Urothelium cell line (cell line): ENCODE measurements around the gene CRTC1.
A peak's percentile ranks its signal among the peaks of the same experiment; 100 is the strongest.
"Not testable (repeated sequence)": the region's sequence is repeated elsewhere in the genome, so short reads cannot be mapped to it uniquely, and the experiment has no call there.

Experiments used
- DNase-seq: peaks from one replicate; pipeline ENCODE4 v3.0.0; 2011; ENCODE audit warnings: low spot score, mixed read lengths
- FAIRE-seq: peaks from 2 replicates; lab custom pipeline; 2011; peaks lifted over from hg19 to GRCh38; lab: Jason Lieb, UNC

Gene CRTC1

GRCh38 chr19:18794029-18794313, 110.5 kb downstream of the CRTC1 start:
- FAIRE-seq (no peak), DNase-seq (no peak)

GRCh38 chr19:18794692-18795091, 111.2 kb downstream of the CRTC1 start:
- FAIRE-seq (no peak), DNase-seq (no peak)

DNA sequence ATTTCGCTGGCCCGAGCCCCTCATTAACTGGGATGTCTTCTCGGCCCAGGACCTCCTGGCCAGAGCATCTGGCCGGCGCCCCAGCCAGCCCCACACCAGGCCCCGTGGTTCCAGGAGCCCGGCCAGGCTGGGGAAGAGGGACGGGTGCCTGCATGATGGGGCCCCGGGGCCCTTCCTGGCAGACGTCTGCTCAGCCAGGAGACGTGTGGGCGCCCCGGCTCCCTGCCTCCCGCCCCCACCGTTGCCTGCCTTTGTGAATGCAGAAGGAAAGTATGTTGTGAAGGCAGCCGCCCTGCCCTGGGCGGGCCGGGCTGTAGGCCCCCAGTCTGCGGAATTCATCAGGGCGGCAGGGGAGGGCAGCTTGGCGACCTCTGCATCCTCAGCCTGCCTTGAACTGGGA, 112.1 kb downstream of the CRTC1 start:
- peak; percentile 43 for DNase-seq
- no peak for FAIRE-seq

DNA sequence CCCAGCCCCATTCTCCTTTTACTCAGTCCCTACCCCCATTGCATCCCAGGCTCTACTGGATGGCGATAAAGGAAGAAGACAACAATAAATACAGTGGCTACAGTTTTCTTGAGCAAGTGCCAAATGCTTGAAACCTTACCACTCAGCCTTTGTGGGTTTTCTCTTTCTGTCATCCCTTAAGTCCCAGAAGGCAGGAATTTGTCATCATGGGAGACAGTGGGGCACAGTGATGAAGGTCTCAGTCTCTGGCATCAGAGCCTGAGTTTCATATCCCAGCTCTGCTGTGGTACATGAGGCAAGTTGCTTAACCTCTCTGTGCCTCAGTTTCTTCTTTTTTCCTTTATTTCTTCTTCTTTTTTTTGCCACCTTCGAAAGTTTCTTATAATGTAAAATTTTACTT, 112.8 kb downstream of the CRTC1 start:
- DNase-seq (no peak), FAIRE-seq (no peak)

- DNase-seq (no peak), FAIRE-seq (no peak)
These were observed 115.2 kb downstream of the CRTC1 start for GRCh38 chr19:18798384-18799352.

DNA sequence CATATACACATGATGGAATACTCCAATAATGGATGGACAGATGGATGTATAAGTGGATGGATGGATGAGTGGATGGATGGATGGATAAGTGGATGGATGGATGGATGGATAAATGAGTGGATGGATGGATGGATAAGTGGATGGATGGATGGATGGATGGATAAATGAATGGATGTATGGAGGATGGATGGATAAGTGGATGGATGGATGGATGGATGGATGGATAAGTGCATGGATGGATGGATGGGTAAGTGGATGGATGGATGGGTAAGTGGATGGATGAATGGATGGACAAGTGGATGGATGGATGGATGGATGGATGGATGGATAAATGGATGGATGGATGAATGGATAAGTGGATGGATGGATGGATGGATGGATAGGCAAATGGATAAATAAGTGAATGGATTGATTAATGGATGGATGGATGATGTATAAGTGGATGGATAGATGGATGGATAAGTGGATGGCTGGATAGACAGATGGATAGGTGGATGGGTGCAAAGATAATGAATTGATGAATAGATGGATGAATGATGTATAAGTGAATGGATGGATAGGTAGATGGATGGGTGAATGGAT, 116.0 kb downstream of the CRTC1 start:
- FAIRE-seq (no peak), DNase-seq (no peak)

DNA sequence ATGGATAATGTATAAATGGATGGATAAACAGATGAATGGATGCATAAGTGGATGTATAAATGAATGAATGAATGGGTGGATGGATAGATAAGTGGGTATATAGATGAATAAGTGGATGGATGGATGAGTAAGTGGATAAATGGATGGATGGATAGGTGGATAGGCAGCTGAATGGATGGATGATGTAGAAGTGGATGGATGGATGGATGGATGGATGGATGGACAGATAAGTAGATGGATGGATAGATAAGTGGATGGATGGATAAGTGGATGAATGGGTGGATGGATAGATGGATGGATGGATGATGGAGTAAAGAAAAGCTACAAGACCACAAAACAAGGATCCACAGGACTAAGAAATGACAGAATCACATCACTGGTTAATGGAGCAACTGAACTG, 116.6 kb downstream of the CRTC1 start:
- FAIRE-seq (peak; percentile 62), DNase-seq (no peak)

GRCh38 chr19:18800636-18801035, 117.2 kb downstream of the CRTC1 start:
- FAIRE-seq (no peak), DNase-seq (no peak)

DNA sequence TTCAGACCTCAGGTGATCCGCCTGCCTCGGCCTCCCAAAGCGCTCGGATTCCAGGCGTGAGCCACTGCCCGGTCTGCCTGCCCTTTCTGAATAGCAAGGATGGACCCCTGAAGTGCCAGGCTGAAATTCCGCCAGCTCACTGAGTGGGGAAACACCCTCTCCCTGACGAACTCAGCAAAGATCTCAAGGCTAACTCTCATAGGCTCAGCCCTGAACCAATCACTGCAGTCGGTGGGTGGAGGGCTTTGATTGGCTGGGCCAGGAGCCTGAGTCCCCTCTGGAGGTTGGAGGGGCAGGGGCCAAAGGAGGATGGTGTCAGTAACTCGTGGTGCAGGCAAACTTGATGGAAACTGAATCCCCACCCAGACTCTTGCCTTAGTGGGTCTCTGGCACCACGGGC, 118.9 kb downstream of the CRTC1 start:
- DNase-seq (no peak), FAIRE-seq (no peak)

GRCh38 chr19:18803550-18804138, 120.2 kb downstream of the CRTC1 start:
- no peak for DNase-seq
- FAIRE-seq = no peak

- DNase-seq = no peak
- no peak for FAIRE-seq
These were observed 120.7 kb downstream of the CRTC1 start for GRCh38 chr19:18804139-18804601.

- DNase-seq (no peak), FAIRE-seq (no peak)
These were observed 121.2 kb downstream of the CRTC1 start for GRCh38 chr19:18804643-18805042.

GRCh38 chr19:18807861-18808331, 124.4 kb downstream of the CRTC1 start:
- no peak for DNase-seq
- no peak for FAIRE-seq

DNA sequence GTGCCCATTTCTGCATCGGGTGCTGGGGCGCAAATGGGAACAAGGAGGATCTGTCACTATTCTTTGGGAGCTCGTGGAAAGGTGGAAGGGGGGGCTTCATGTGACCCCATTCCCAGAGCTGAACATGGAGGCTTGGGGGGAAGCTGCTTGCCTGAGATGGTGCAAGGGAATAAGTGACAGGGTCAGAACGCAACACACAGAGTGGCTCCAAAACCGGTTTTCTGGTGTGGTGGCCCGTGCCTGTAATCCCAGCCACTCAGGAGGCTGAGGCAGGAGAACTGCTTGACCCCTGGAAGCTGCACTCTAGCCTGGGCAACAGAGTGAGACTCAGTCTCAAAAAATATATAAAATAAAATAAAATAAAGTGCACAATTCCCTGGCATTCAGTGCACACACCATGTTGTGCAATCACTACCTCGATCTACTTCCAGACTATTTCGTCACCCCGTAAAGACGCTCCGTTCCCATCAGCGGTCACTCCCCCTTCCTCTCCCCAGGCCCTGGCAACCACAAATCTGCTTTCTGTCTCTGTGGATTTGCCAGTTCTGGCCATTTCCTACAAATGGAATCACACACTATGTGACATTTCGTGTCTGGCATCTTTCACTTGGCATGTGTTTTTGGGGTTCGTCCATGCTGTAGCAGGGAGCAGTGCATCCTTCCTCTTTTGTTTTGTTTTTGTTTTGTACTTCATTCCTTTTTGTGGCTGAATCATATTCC, 125.8 kb downstream of the CRTC1 start:
- FAIRE-seq (no peak), DNase-seq (no peak)

DNA sequence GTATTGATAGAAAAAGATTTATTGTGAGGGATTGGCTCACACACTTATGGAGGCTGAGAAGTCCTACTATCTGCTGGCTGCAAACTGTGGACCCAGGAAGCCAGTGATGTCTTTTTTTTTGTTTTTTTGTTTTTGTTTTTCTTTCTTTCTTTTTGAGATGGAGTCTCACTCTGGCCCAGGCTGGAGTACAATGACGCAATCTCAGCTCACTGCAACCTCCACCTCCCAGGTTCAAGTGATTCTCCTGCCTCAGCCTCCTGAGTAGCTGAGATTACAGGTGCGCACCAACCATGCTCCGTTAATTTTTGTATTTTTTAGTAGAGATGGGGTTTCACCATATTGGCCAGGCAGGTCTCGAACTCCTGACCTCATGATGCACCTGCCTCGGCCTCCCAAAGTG, 128.2 kb downstream of the CRTC1 start:
- not testable (repeated sequence) for FAIRE-seq

DNA sequence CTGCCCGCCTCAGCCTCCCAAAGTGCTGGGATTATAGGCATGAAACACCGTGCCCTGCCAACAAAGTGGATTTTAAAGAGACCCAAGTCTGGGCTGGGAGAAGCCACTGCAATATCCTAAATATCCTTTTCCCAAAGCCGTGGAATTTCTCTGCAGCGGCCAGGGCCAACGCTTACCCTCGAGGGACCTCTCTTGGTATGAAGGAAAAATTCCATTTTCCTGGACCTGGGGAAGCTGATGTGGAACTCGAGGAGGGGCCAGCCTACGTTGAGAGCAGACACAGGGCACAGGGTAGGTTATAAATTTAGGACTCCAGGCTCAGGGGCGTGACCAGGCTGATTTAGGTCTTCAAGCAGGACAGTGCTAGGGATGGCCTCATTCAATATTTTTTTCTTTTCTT, 130.6 kb downstream of the CRTC1 start:
- FAIRE-seq (no peak), DNase-seq (no peak)

More for the DNA sequence above, 128.2 kb downstream of the CRTC1 start:
- DNase-seq = not testable (repeated sequence)

GRCh38 chr19:18815673-18816072, 132.2 kb downstream of the CRTC1 start:
- FAIRE-seq (no peak), DNase-seq (no peak)

- not testable (repeated sequence) for FAIRE-seq, DNase-seq
These were observed 133.2 kb downstream of the CRTC1 start for GRCh38 chr19:18816645-18817044.

DNA sequence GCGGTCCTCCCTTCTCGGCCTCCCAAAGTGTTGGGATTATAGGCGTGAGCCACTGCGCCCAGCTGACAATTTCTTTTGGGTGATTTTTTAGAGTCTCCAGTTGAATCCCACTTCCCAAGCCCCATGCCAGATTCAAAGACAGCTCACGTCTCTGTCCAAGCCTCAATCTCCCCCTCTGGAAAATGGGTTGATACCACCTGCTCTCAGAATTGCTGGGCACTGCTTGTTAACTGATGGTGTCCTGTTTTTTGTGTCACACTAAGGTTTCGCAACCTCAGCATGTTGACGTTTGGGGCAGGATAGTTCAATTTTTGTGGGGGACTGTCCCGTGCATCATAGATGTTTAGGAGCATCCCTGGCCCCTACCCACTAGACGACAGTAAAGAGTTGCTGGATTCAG, 134.1 kb downstream of the CRTC1 start:
- FAIRE-seq = no peak

GRCh38 chr19:18828786-18829185, 145.3 kb downstream of the CRTC1 start:
- FAIRE-seq = no peak
- DNase-seq = no peak

More for the DNA sequence above, 134.1 kb downstream of the CRTC1 start:
- no peak for DNase-seq

DNA sequence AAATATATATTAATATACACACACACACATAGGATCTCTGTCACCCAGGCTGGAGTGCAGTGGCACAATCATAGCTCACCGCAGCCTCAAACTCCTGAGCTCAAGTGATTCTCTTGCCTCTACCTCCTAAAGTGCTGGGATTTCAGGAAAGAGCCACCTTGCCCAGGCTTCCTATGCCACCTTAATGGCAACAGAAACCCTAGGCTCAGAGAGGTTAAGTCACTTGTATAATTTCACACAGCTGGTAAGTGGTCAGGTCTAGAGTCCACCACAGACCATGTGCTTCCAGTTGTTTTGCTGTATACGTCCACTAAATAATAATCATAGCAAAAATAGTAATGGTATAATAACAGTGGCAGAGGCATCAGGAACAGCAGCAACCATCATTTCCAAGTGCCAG, 147.0 kb downstream of the CRTC1 start:
- DNase-seq (no peak), FAIRE-seq (no peak)
